ENCODE measurements around the gene TJP3. TPM values are rescaled to one million over a fixed set of nuclear protein-coding genes. Genes with fewer than 3 reads are reported as not detected.

Gene TJP3
- total RNA-seq, 2 donors from 2014 or later = 15.7 to 25.9 TPM

DNA sequence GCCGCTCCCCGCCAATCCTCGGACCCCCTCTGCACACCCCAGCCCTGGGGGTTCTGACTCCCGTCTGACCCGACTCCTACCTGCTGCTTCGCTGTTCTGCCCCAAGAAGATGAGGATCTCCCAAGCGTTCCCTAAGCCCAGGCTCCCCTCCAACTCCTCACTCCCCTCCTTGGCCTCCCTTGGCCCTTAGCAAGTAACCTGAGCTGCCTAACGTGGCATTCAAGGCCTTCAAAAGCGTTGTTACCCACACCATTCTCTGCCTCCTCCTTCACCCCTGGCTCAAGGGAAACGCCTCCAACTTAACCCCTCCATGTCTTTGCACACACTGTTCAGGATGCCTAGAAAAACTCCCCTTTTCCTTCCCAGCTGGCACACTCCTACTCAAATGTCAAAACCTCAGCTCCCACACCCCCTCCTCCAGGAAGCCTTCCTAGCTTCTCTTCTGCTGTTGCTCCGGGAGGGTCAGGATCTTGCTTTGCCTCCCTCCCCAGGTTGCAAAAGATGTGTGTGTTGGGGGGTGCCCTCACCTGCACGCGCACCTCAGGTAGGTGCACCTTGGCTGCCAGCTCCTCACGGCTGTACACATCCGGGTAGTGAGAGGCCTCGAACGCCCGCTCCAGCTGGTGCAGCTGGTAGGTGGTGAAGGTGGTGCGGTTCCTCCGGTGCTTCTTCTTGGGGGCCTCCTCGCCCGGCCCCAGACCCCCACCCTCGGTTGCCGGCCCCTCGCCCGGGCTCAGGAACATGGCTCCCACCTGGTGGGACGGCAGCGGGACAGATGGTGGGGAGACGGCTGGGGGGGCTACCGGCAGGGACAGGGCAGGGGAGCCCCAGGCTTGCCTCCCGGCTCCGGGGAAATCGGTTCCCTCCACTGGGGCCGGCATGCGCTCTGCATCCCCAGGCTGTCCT lies 63.1 kb downstream of the TJP3 start:
- no peak overlapping the region for H3K27ac ChIP-seq (ENCODE audit: low read depth, low read length)
- peak; percentile 56 for DNase-seq
- no peak overlapping the region for H3K27ac Mint-ChIP-seq

GRCh38 chr19:3771906-3772455 lies 63.8 kb downstream of the TJP3 start, which contains the start of gene RAX2:
Gene RAX2, minus strand, starts transcription at chr19:3772228. Its CDS starts 486 bp downstream, at chr19:3771742.
- no peaks in the 10 kb centered on the region for H3K27me3 ChIP-seq (ENCODE audit: control insufficient read depth, insufficient read depth, low read length, poor library complexity, severe bottlenecking)
- no peak for TF ChIP-seq CTCF (conservative IDR thresholded peaks at IDR 0.05)
- peak; percentile 47 for DNase-seq
- no peak within 1 kb of the TSS for H3K4me3 ChIP-seq (ENCODE audit: low read length)
- Mint-ChIP-seq H3K4me1 (no peaks in the 10 kb centered on the region), H3K27ac (no peak within 1 kb of the TSS), H3K36me3 (ENCODE audit: low read depth) (peaks cover 4% of the 10 kb centered on the region), H3K9me3 (no peaks in the 10 kb centered on the region), H3K4me3 (no peak within 1 kb of the TSS), H3K27me3 (ENCODE audit: insufficient read depth) (no peaks in the 10 kb centered on the region)
- no peaks in the 10 kb centered on the region for H3K9me3 ChIP-seq (ENCODE audit: control insufficient read depth, low read length)
- H3K9ac ChIP-seq (ENCODE audit: extremely low read depth, low read length, poor library complexity, severe bottlenecking) = no peak within 1 kb of the TSS
- no peaks in the 10 kb centered on the region for H3K36me3 ChIP-seq (ENCODE audit: control insufficient read depth, insufficient read depth, low read length)
- 68 to 76% methylated on average over 6 to 22 of the region's 23 CpGs for WGBS, 2 experiments (ENCODE audit: insufficient coverage in 1 of 2, insufficient read length in 1 of 2)
- no peaks in the 10 kb centered on the region for H3K4me1 ChIP-seq (ENCODE audit: control insufficient read depth, insufficient read depth, low read length)
- H3K27ac ChIP-seq (ENCODE audit: low read depth, low read length) = no peak within 1 kb of the TSS

More for the DNA sequence above, 63.1 kb downstream of the TJP3 start:
- Histone ChIP-seq H3K9ac (ENCODE audit: extremely low read depth, low read length, poor library complexity, severe bottlenecking) (no peak overlapping the region), H3K27me3 (ENCODE audit: control insufficient read depth, insufficient read depth, low read length, poor library complexity, severe bottlenecking) (no peaks in the 10 kb centered on the region), H3K4me1 (ENCODE audit: control insufficient read depth, insufficient read depth, low read length) (no peaks in the 10 kb centered on the region), H3K4me3 (ENCODE audit: low read length) (no peak overlapping the region), H3K36me3 (ENCODE audit: control insufficient read depth, insufficient read depth, low read length) (no peaks in the 10 kb centered on the region), H3K9me3 (ENCODE audit: control insufficient read depth, low read length) (no peaks in the 10 kb centered on the region)
- Mint-ChIP-seq H3K4me3 (no peak overlapping the region), H3K4me1 (no peaks in the 10 kb centered on the region), H3K36me3 (ENCODE audit: low read depth) (peaks cover 10% of the 10 kb centered on the region), H3K9me3 (no peaks in the 10 kb centered on the region), H3K27me3 (ENCODE audit: insufficient read depth) (no peaks in the 10 kb centered on the region)
- WGBS, 2 experiments (ENCODE audit: insufficient coverage in 1 of 2, insufficient read length in 1 of 2) = 73 to 87% methylated on average over 22 to 35 of the region's 35 CpGs
- TF ChIP-seq CTCF (conservative IDR thresholded peaks at IDR 0.05) = no peak

DNA sequence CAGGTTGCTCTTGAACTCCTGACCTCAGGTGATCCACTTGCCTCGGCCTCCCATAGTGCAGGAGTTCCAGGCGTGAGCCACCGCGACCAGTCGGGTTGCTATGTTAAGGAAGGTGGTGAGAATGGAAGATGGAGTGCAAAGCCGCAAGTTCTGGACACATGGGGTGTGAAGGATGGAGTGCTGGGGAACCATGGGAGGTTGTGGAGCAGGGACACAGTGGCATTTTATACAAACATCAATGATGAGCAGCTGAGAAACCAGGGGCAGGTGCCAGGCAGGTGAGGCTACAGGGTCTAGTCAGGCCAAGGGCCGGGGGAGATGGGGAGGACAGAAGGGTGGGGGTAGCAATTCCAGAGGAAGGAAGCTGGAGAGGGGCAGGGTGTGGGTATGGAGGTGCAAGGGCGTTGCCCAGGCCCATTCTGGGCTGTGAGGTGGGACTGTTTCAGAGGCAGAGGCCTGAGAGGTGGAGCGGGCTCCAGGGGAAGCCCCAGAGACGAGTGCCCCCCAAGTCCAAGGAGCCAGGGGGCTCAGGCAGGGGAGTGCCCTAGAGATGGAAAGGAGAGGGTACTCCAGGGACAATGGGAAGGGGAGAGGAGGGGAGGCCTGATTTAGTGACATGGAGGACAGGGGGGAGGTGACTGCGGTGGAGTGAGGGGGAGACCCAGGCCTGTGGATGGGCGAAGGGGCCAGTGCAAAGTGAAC lies 65.8 kb downstream of the TJP3 start:
- H3K36me3 ChIP-seq (ENCODE audit: control insufficient read depth, insufficient read depth, low read length) = no peaks in the 10 kb centered on the region
- Mint-ChIP-seq H3K27ac (no peak overlapping the region), H3K9me3 (no peaks in the 10 kb centered on the region), H3K4me1 (no peaks in the 10 kb centered on the region), H3K36me3 (ENCODE audit: low read depth) (peaks cover under 1% of the 10 kb centered on the region), H3K4me3 (no peak overlapping the region), H3K27me3 (ENCODE audit: insufficient read depth) (no peaks in the 10 kb centered on the region)
- no peaks in the 10 kb centered on the region for H3K27me3 ChIP-seq (ENCODE audit: control insufficient read depth, insufficient read depth, low read length, poor library complexity, severe bottlenecking)
- H3K4me1 ChIP-seq (ENCODE audit: control insufficient read depth, insufficient read depth, low read length) = no peaks in the 10 kb centered on the region
- 85 to 89% methylated on average over 10 to 12 of the region's 12 CpGs for WGBS, 2 experiments (ENCODE audit: insufficient coverage in 1 of 2, insufficient read length in 1 of 2)
- H3K27ac ChIP-seq (ENCODE audit: low read depth, low read length) = no peak overlapping the region
- H3K4me3 ChIP-seq (ENCODE audit: low read length) = no peak overlapping the region
- H3K9ac ChIP-seq (ENCODE audit: extremely low read depth, low read length, poor library complexity, severe bottlenecking) = no peak overlapping the region
- TF ChIP-seq CTCF (conservative IDR thresholded peaks at IDR 0.05) = no peak
- no peaks in the 10 kb centered on the region for H3K9me3 ChIP-seq (ENCODE audit: control insufficient read depth, low read length)
- DNase-seq = peak; percentile 24

All from endodermal cell (in vitro differentiated cells).